Measurements from ENCODE around the gene WDR77.

WDR77 gene

DNA sequence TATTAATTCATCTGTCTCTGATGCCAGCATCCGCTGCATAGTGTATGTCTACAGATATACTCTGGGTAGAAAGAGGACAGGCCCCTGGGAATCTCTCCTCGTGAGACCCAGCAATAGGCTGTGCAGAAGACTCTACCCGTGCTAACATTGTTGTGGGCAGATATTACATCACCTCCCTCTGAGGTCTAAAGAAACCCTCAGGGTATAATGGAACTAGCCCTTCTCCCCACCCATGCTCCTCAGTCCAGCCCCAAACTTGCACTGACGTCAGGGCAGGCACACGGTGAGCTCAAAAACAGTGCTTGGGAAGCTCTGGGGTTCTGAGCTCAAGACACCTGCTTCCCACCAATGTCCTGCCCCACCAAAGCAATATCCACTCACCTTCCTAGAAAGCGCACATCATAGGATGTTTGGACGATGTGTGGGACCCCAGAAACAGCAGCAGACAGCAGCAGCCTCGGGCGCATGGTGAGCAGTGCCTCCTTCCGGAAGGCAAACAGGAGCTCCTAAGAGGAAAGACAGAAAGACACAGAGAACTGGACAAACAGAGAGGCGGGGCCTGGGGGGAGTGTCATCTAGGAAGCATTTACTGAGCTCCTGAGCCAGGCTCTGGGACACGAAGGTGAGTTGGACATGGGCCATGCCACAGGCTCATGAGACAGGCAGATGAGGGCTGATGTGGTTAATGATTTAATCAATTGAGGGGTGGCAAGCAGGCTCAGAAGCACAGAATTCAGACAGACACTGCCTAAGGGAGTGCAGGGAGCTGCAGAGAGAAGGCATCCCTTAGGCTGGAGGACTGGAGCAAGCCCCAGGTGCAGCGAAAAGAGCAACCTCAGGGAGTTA is 26.3 kb downstream of the WDR77 start:
- Histone ChIP-seq H3K36me3 (ENCODE audit: control insufficient read depth, low read depth, low read length) (no peaks in the 10 kb centered on the region), H3K27ac (ENCODE audit: low read length) (no peak overlapping the region), H3K9ac (ENCODE audit: low read length) (no peak overlapping the region), H3K4me1 (ENCODE audit: control insufficient read depth, low read depth, low read length) (no peaks in the 10 kb centered on the region), H3K9me3 (ENCODE audit: control insufficient read depth, low read depth, low read length) (no peaks in the 10 kb centered on the region), H3K27me3 (ENCODE audit: control insufficient read depth, insufficient read depth, low read length) (no peaks in the 10 kb centered on the region), H3K4me3 (ENCODE audit: low read length) (no peak overlapping the region)

DNA sequence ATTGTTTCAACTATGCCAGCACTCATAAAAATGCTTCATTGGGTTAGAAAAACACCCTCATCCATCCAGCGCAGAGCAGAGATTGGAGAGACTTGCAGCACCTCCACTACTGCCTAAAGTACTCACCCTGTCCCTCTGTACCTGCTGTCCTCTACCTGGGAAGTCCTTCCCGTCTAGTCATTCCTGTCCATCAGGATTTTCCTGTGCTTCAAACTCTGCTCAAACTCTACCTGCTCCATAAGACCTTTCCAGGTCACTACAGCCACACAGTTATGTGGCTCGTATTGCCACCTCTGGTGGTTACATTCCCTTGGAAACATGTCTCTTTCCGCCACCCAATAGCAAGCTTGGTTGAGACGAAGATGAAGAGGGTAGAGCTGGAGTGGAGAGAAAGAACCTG is 28.7 kb downstream of the WDR77 start:
- Histone ChIP-seq H3K9me3 (ENCODE audit: control insufficient read depth, low read depth, low read length) (no peaks in the 10 kb centered on the region), H3K27me3 (ENCODE audit: control insufficient read depth, insufficient read depth, low read length) (no peaks in the 10 kb centered on the region), H3K4me3 (ENCODE audit: low read length) (no peak overlapping the region), H3K9ac (ENCODE audit: low read length) (no peak overlapping the region), H3K4me1 (ENCODE audit: control insufficient read depth, low read depth, low read length) (no peaks in the 10 kb centered on the region), H3K36me3 (ENCODE audit: control insufficient read depth, low read depth, low read length) (no peaks in the 10 kb centered on the region), H3K27ac (ENCODE audit: low read length) (no peak overlapping the region)

DNA sequence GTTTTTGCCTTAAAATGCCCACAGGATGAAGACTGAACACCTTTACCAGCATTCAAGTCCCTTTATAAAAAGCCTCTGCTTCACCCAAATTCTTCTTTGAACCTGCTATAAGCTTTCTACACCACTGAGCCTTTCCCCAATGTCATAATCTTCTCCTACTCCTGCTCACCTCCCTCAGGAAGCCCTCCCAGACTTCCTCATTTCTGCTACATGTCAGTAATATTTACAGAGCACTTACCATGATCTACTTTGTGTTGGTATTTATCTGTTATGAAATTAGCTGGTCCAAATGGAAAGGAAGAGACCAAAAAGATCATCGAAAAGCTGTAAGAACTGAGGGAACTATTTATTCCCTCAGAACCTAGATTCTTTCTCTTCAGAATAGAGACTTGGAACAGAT is 30.0 kb downstream of the WDR77 start:
- no peak overlapping the region for H3K9ac ChIP-seq (ENCODE audit: low read length)
- H3K27me3 ChIP-seq (ENCODE audit: control insufficient read depth, insufficient read depth, low read length): no peaks in the 10 kb centered on the region
- H3K27ac ChIP-seq (ENCODE audit: low read length): no peak overlapping the region
- H3K36me3 ChIP-seq (ENCODE audit: control insufficient read depth, low read depth, low read length): no peaks in the 10 kb centered on the region
- H3K4me3 ChIP-seq (ENCODE audit: low read length): no peak overlapping the region
- H3K4me1 ChIP-seq (ENCODE audit: control insufficient read depth, low read depth, low read length): no peaks in the 10 kb centered on the region
- H3K9me3 ChIP-seq (ENCODE audit: control insufficient read depth, low read depth, low read length): no peaks in the 10 kb centered on the region

DNA sequence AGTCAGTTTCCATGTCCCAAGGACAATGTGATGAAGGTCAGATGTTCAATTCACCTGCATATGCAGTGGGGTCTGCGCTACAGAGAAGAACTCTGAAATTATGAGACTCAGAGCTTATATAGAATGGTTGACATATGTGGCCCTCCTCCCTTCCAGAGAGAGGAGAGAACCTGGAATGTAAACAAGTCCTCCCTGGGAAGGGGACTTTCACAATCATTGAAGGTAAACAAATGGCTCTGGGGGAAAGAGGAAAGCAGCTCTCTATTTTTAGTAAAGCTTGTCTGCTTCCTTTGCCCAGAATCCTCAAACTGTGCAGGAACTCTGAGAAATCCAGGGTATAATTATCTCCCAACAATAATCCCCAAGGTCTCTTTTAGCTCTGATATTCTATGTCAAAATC is 31.3 kb downstream of the WDR77 start:
- H3K4me3 ChIP-seq (ENCODE audit: low read length): no peak overlapping the region
- no peaks in the 10 kb centered on the region for H3K27me3 ChIP-seq (ENCODE audit: control insufficient read depth, insufficient read depth, low read length)
- no peaks in the 10 kb centered on the region for H3K9me3 ChIP-seq (ENCODE audit: control insufficient read depth, low read depth, low read length)
- no peaks in the 10 kb centered on the region for H3K4me1 ChIP-seq (ENCODE audit: control insufficient read depth, low read depth, low read length)
- no peaks in the 10 kb centered on the region for H3K36me3 ChIP-seq (ENCODE audit: control insufficient read depth, low read depth, low read length)
- no peak overlapping the region for H3K9ac ChIP-seq (ENCODE audit: low read length)
- no peak overlapping the region for H3K27ac ChIP-seq (ENCODE audit: low read length)

DNA sequence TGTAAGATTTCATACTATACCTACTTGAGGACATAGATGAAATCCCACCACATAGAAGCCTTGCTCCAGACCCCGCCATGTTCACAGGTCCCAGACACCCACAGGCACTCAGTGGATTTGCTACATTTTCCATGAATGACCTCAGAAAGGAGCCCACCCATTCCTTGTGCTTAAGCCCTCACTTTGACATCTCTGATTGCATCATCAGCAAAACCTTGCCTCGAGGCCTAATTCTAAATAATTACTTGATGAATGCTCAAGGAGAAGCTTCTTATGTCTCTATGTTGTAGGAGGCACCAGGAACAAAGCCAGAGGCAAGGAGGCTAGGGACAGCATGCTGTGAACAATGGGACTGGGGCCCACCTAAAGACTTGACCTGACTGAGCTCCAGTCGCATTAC is 33.6 kb downstream of the WDR77 start:
- Histone ChIP-seq H3K36me3 (ENCODE audit: control insufficient read depth, low read depth, low read length) (no peaks in the 10 kb centered on the region), H3K27me3 (ENCODE audit: control insufficient read depth, insufficient read depth, low read length) (no peaks in the 10 kb centered on the region), H3K4me3 (ENCODE audit: low read length) (no peak overlapping the region), H3K9me3 (ENCODE audit: control insufficient read depth, low read depth, low read length) (no peaks in the 10 kb centered on the region), H3K27ac (ENCODE audit: low read length) (no peak overlapping the region), H3K9ac (ENCODE audit: low read length) (no peak overlapping the region), H3K4me1 (ENCODE audit: control insufficient read depth, low read depth, low read length) (no peaks in the 10 kb centered on the region)

DNA sequence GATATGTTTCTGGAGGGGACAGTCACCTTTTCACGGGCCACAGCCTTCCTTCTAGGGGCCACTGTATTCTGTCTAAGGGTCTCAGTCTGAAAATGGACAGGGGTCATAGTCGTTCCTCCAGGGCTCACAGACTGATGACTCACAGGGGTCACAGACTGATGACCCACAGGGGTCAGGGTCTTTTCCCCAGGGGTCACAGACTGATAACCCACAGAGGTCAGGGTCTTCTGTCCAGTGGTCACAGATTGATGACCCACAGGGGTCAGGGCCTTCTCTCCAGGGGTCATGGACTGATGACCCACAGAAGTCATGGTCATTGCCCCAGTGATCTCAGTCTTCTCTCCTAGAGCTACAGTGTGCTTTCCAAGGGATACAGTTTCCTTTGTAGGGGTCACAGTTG is 34.3 kb downstream of the WDR77 start:
- no peak overlapping the region for H3K27ac ChIP-seq (ENCODE audit: low read length)
- no peaks in the 10 kb centered on the region for H3K36me3 ChIP-seq (ENCODE audit: control insufficient read depth, low read depth, low read length)
- no peak overlapping the region for H3K4me3 ChIP-seq (ENCODE audit: low read length)
- no peak overlapping the region for H3K9ac ChIP-seq (ENCODE audit: low read length)
- no peaks in the 10 kb centered on the region for H3K27me3 ChIP-seq (ENCODE audit: control insufficient read depth, insufficient read depth, low read length)
- H3K4me1 ChIP-seq (ENCODE audit: control insufficient read depth, low read depth, low read length): no peaks in the 10 kb centered on the region
- H3K9me3 ChIP-seq (ENCODE audit: control insufficient read depth, low read depth, low read length): no peaks in the 10 kb centered on the region

DNA sequence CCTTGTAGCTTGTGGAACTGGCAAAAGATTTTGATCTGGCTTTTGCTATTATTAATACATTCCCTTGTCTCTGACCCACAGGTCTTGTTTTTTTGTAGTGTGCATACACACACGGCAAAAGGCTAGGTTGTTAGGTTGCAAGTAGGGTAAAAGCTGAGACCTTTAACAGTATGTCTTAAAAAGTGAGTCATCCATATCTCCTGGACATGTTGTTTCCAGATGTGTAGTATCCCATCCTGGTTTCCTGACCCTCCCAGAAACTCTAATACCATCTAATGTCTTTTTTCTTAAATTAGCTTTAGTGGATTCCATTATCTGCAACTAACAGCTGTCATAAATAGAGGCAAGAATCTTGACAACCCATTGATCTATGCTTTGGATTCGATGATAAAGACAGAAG is 36.2 kb downstream of the WDR77 start:
- no peak overlapping the region for H3K27ac ChIP-seq (ENCODE audit: low read length)
- no peaks in the 10 kb centered on the region for H3K4me1 ChIP-seq (ENCODE audit: control insufficient read depth, low read depth, low read length)
- no peak overlapping the region for H3K9ac ChIP-seq (ENCODE audit: low read length)
- H3K9me3 ChIP-seq (ENCODE audit: control insufficient read depth, low read depth, low read length): no peaks in the 10 kb centered on the region
- H3K27me3 ChIP-seq (ENCODE audit: control insufficient read depth, insufficient read depth, low read length): no peaks in the 10 kb centered on the region
- H3K4me3 ChIP-seq (ENCODE audit: low read length): no peak overlapping the region
- H3K36me3 ChIP-seq (ENCODE audit: control insufficient read depth, low read depth, low read length): no peaks in the 10 kb centered on the region

DNA sequence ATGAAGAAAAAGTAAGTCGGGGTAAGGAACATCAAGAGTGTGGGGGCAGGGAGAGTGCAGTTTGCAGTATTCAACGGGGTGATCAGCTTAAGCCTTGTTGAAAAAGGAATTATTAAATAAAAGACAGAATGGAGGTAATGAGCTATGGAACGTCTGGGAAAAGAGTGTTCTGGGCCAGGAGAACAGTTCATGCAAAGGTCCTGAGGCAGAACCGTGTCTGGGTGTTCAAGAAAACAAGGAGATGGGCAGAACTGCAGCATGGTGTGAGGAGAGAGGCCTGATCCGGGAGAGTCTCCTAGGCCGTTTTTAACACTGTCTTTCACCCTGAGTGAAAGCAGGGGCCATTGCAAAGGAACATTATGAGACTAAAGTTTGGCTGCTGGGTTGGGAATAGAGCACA is 41.8 kb downstream of the WDR77 start:
- no peak overlapping the region for H3K4me3 ChIP-seq (ENCODE audit: low read length)
- no peaks in the 10 kb centered on the region for H3K9me3 ChIP-seq (ENCODE audit: control insufficient read depth, low read depth, low read length)
- H3K9ac ChIP-seq (ENCODE audit: low read length): no peak overlapping the region
- no peaks in the 10 kb centered on the region for H3K4me1 ChIP-seq (ENCODE audit: control insufficient read depth, low read depth, low read length)
- no peaks in the 10 kb centered on the region for H3K36me3 ChIP-seq (ENCODE audit: control insufficient read depth, low read depth, low read length)
- H3K27me3 ChIP-seq (ENCODE audit: control insufficient read depth, insufficient read depth, low read length): no peaks in the 10 kb centered on the region
- no peak overlapping the region for H3K27ac ChIP-seq (ENCODE audit: low read length)

DNA sequence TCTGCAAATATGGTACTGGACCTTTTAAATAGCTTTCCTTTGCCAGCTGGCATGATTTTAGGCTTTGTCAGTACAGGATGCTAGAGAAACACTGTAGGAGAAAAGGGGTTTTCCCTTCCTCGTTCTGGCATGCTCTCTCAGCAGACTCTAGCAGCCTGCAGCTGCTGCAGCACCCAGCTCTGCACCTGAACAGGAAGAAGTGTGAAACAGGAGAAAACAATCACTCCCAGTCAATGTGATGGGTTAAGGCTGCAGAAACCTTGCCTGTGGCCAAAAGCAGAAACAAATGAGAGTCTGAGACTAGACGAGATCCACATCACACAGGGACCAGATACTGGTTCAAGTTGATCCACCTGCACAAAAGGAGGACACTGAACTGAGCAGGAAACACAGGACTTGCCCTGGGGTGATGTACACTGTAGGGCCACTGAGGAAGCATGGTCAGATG is 42.7 kb downstream of the WDR77 start:
- H3K4me3 ChIP-seq (ENCODE audit: low read length): no peak overlapping the region
- no peaks in the 10 kb centered on the region for H3K9me3 ChIP-seq (ENCODE audit: control insufficient read depth, low read depth, low read length)
- no peaks in the 10 kb centered on the region for H3K4me1 ChIP-seq (ENCODE audit: control insufficient read depth, low read depth, low read length)
- H3K9ac ChIP-seq (ENCODE audit: low read length): no peak overlapping the region
- H3K36me3 ChIP-seq (ENCODE audit: control insufficient read depth, low read depth, low read length): no peaks in the 10 kb centered on the region
- no peaks in the 10 kb centered on the region for H3K27me3 ChIP-seq (ENCODE audit: control insufficient read depth, insufficient read depth, low read length)
- H3K27ac ChIP-seq (ENCODE audit: low read length): no peak overlapping the region

DNA sequence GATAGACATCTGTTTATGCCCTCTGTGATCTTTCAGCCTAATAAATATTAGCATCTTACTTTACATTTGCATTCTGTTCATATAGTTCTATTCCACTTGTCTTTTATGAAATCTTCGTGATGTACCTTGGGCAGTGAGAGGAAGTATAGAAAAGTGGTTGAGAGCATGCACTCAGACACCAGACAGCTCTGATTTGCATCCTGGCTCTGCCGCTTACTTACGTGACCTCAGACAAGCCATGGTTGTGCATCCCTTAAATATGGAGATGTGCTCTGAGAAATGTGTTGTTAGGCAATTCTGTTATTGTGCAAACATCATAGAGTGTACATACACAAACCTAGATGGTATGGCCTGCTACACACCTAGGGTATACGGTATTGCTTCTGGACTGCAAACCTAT is 44.5 kb downstream of the WDR77 start:
- Histone ChIP-seq H3K4me3 (ENCODE audit: low read length) (no peak overlapping the region), H3K9ac (ENCODE audit: low read length) (no peak overlapping the region), H3K4me1 (ENCODE audit: control insufficient read depth, low read depth, low read length) (no peaks in the 10 kb centered on the region), H3K36me3 (ENCODE audit: control insufficient read depth, low read depth, low read length) (no peaks in the 10 kb centered on the region), H3K27me3 (ENCODE audit: control insufficient read depth, insufficient read depth, low read length) (no peaks in the 10 kb centered on the region), H3K27ac (ENCODE audit: low read length) (no peak overlapping the region), H3K9me3 (ENCODE audit: control insufficient read depth, low read depth, low read length) (no peaks in the 10 kb centered on the region)

DNA sequence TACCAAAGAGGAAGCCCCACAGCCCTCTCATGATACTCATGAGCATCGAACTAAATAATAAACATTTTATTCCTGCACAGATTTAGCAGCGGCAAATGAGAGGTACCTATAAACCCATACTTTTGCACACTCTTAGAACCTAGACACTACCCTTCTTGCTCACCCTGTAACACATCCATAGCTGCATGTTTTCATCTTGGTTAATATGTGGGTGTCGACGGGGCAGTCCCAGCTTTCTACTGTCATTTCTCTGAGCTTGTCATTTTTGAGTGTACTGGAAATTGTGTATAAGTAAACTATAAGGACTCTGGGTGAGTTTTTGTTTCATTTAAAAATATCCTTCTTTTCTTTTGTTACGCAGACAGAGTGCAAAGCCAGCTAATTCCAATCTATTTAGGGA is 47.0 kb downstream of the WDR77 start:
- Histone ChIP-seq H3K36me3 (ENCODE audit: control insufficient read depth, low read depth, low read length) (no peaks in the 10 kb centered on the region), H3K4me3 (ENCODE audit: low read length) (no peak overlapping the region), H3K27ac (ENCODE audit: low read length) (no peak overlapping the region), H3K4me1 (ENCODE audit: control insufficient read depth, low read depth, low read length) (no peaks in the 10 kb centered on the region), H3K27me3 (ENCODE audit: control insufficient read depth, insufficient read depth, low read length) (no peaks in the 10 kb centered on the region), H3K9ac (ENCODE audit: low read length) (no peak overlapping the region), H3K9me3 (ENCODE audit: control insufficient read depth, low read depth, low read length) (no peaks in the 10 kb centered on the region)

All from iPS-18a (cell line).